ENCODE data around the gene FGF11.

The FGF11 gene

GRCh38 chr17:7486181-7486580 is 46.9 kb downstream of the FGF11 start:
- H3K27ac ChIP-seq (ENCODE audit: low read depth, low read length), result peak overlapping the region; percentile 30
- H3K4me3 ChIP-seq (ENCODE audit: insufficient read depth, low read length, poor library complexity, severe bottlenecking), result peak overlapping the region; percentile 66
- peaks cover 11% of the 10 kb centered on the region; the same call in 1 of the 2 replicates for H3F3A ChIP-seq (ENCODE audit: insufficient read depth)
- no peaks in the 10 kb centered on the region for H3K9me3 ChIP-seq (ENCODE audit: insufficient read depth, low read length)
- peak overlapping the region; percentile 81 for H3K9ac ChIP-seq (ENCODE audit: low read length)
- H3K79me2 ChIP-seq (ENCODE audit: insufficient read depth, low read length), result peaks cover 59% of the 10 kb centered on the region
- no peaks in the 10 kb centered on the region for H4K20me1 ChIP-seq (ENCODE audit: low read depth, low read length)
- H2AFZ ChIP-seq (ENCODE audit: low read depth, low read length, severe bottlenecking), result no peak overlapping the region
- no peaks in the 10 kb centered on the region for H3K9me2 ChIP-seq (replicated peaks; ENCODE audit: insufficient read depth, low read length)
- H3K4me2 ChIP-seq (ENCODE audit: low read depth, low read length, poor library complexity, severe bottlenecking), result peak overlapping the region; percentile 73
- TF ChIP-seq EZH2phosphoT487 (conservative IDR thresholded peaks at IDR 0.05; ENCODE audit: low read length), result no peak
- no peak for TF ChIP-seq CTCF (IDR thresholded peaks at IDR 0.05; ENCODE audit: insufficient read depth, low read length, poor library complexity, severe bottlenecking)
- no peaks in the 10 kb centered on the region for H3K36me3 ChIP-seq (ENCODE audit: low read length)
- H3K27me3 ChIP-seq (ENCODE audit: low read length), result no peaks in the 10 kb centered on the region

GRCh38 chr17:7490144-7490543 is 50.8 kb downstream of the FGF11 start:
- H3K4me3 ChIP-seq (ENCODE audit: insufficient read depth, low read length, poor library complexity, severe bottlenecking), result no peak overlapping the region
- H3K4me2 ChIP-seq (ENCODE audit: low read depth, low read length, poor library complexity, severe bottlenecking), result no peak overlapping the region
- H4K20me1 ChIP-seq (ENCODE audit: low read depth, low read length), result no peaks in the 10 kb centered on the region
- no peaks in the 10 kb centered on the region for H3K9me3 ChIP-seq (ENCODE audit: insufficient read depth, low read length)
- no peaks in the 10 kb centered on the region for H3K36me3 ChIP-seq (ENCODE audit: low read length)
- no peaks in the 10 kb centered on the region for H3K27me3 ChIP-seq (ENCODE audit: low read length)
- no peak overlapping the region for H3K9ac ChIP-seq (ENCODE audit: low read length)
- no peaks in the 10 kb centered on the region for H3K9me2 ChIP-seq (replicated peaks; ENCODE audit: insufficient read depth, low read length)
- H3K27ac ChIP-seq (ENCODE audit: low read depth, low read length), result no peak overlapping the region
- TF ChIP-seq EZH2phosphoT487 (conservative IDR thresholded peaks at IDR 0.05; ENCODE audit: low read length) (no peak), CTCF (IDR thresholded peaks at IDR 0.05; ENCODE audit: insufficient read depth, low read length, poor library complexity, severe bottlenecking) (no peak)
- peaks cover 7% of the 10 kb centered on the region; the same call in 1 of the 2 replicates for H3F3A ChIP-seq (ENCODE audit: insufficient read depth)
- H2AFZ ChIP-seq (ENCODE audit: low read depth, low read length, severe bottlenecking), result no peak overlapping the region
- peaks cover 95% of the 10 kb centered on the region for H3K79me2 ChIP-seq (ENCODE audit: insufficient read depth, low read length)

GRCh38 chr17:7491583-7491982 is 52.3 kb downstream of the FGF11 start:
- Histone ChIP-seq H4K20me1 (ENCODE audit: low read depth, low read length) (0 out of 2 replicates have a peak, but pooled peaks cover 3% of the 10 kb centered on the region), H3K27ac (ENCODE audit: low read depth, low read length) (no peak overlapping the region), H3K9me3 (ENCODE audit: insufficient read depth, low read length) (no peaks in the 10 kb centered on the region), H3F3A (ENCODE audit: insufficient read depth) (peaks cover 1% of the 10 kb centered on the region; the same call in 1 of the 2 replicates), H3K9me2 (replicated peaks; ENCODE audit: insufficient read depth, low read length) (no peaks in the 10 kb centered on the region), H3K79me2 (ENCODE audit: insufficient read depth, low read length) (peaks cover 94% of the 10 kb centered on the region), H3K27me3 (ENCODE audit: low read length) (no peaks in the 10 kb centered on the region), H3K4me2 (ENCODE audit: low read depth, low read length, poor library complexity, severe bottlenecking) (no peak overlapping the region), H3K9ac (ENCODE audit: low read length) (no peak overlapping the region), H3K36me3 (ENCODE audit: low read length) (no peaks in the 10 kb centered on the region), H3K4me3 (ENCODE audit: insufficient read depth, low read length, poor library complexity, severe bottlenecking) (no peak overlapping the region), H2AFZ (ENCODE audit: low read depth, low read length, severe bottlenecking) (no peak overlapping the region)
- TF ChIP-seq EZH2phosphoT487 (conservative IDR thresholded peaks at IDR 0.05; ENCODE audit: low read length) (no peak), CTCF (IDR thresholded peaks at IDR 0.05; ENCODE audit: insufficient read depth, low read length, poor library complexity, severe bottlenecking) (no peak)
